Measurements from ENCODE around the gene SMPDL3B. TPM values are rescaled to one million over a fixed set of nuclear protein-coding genes. Genes with fewer than 3 reads are reported as not detected.
"Not testable (repeated sequence)": the region's sequence is repeated elsewhere in the genome, so short reads cannot be mapped to it uniquely, and the experiment has no call there.

Gene SMPDL3B
- total and polyA plus RNA-seq, 8 donors, result 0.89 to 73.6 (median 8.0) TPM; not detected in 1

GRCh38 chr1:27993241-27993640 is 58.4 kb downstream of the SMPDL3B start:
- no peak for DNase-seq
- Histone ChIP-seq H3K4me3 (no peak overlapping the region), H3K36me3 (peaks cover 38 to 100% (median 100%) of the 10 kb centered on the region in 4 donors)

DNA sequence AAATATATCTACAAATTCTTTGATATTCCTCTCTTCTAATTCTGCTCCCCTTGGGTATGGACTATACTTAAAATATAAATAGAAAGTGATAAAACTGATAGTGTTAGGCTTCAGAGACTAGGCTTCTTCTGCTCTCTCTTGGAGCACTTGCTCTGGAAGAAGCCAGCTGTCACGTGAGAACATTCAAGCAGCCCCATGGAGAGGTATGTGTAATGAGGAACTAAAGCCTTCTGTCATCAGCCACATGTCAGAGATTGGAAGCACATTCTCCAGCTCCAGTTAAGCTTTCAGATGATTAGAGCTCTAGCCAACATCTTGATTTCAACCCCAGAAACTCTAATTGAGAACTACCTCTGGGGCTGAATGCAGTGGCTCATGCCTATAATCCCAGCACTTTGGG is 59.3 kb downstream of the SMPDL3B start:
- H3K27me3 ChIP-seq, result no peaks in the 10 kb centered on the region
- 63 to 84% (median 68%) methylated on average over 1 of the region's 1 CpG for WGBS, 5 donors
- H3K4me3 ChIP-seq, result no peak overlapping the region
- H3K4me1 ChIP-seq, result peaks cover 0 to 10% (median 0%) of the 10 kb centered on the region in 4 donors
- intact Hi-C loops (cut with DNase I; ENCODE audit: low total_unique reads), result no loop called here
- TF ChIP-seq POLR2AphosphoS5 (IDR thresholded peaks at IDR 0.05) (no peak), EP300 (IDR thresholded peaks at IDR 0.05) (no peak), POLR2A (IDR thresholded peaks at IDR 0.05) (no peak)
- peak overlapping the region in 1 of 5 donors; percentile 50 for H3K27ac ChIP-seq
- no peaks in the 10 kb centered on the region for H3K9me3 ChIP-seq
- H3K36me3 ChIP-seq, result peaks cover 39 to 100% (median 100%) of the 10 kb centered on the region in 4 donors
- no peak for DNase-seq

More at GRCh38 chr1:27993241-27993640, 58.4 kb downstream of the SMPDL3B start:
- H3K27ac ChIP-seq, result peak overlapping the region in 1 of 5 donors; percentile 50
- TF ChIP-seq EP300 (IDR thresholded peaks at IDR 0.05) (no peak), POLR2A (IDR thresholded peaks at IDR 0.05) (no peak), POLR2AphosphoS5 (IDR thresholded peaks at IDR 0.05) (no peak), CTCF (IDR thresholded peaks at IDR 0.05) (no peak)
- WGBS, 5 donors, result 57 to 80% (median 71%) methylated on average over 3 of the region's 3 CpGs
- intact Hi-C loops (cut with DNase I; ENCODE audit: low total_unique reads), result no loop called here
- H3K4me1 ChIP-seq, result peaks cover 0 to 10% (median 0%) of the 10 kb centered on the region in 4 donors
- H3K27me3 ChIP-seq, result no peaks in the 10 kb centered on the region
- H3K9me3 ChIP-seq, result no peaks in the 10 kb centered on the region

DNA sequence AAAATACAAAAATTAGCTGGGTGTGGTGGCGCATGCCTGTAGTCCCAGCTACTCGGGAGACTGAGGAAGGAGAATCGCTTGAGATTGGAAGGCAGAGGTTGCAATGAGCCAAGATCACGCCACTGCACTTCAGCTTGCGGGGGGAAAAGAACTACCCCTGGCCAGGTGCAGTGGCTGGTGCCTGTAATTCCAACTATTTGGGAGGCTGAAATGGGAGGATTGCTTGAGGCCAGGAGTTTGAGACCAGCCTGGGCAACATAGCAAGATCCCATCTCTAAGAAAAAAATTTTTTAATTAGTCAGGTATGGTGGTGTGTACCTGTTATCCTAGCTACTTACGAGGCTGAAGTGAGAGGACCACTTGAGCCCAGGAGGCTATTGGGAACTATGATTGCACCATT is 59.7 kb downstream of the SMPDL3B start:
- 90 to 97% (median 96%) methylated on average over 6 of the region's 6 CpGs for WGBS, 5 donors
- H3K27me3 ChIP-seq; H3K9me3 ChIP-seq; DNase-seq; intact Hi-C loops (cut with DNase I; ENCODE audit: low total_unique reads); H3K4me3 ChIP-seq; H3K27ac ChIP-seq: not testable (repeated sequence)
- peaks cover 0 to 10% (median 0%) of the 10 kb centered on the region in 4 donors for H3K4me1 ChIP-seq
- H3K36me3 ChIP-seq, result peaks cover 39 to 100% (median 100%) of the 10 kb centered on the region in 4 donors

DNA sequence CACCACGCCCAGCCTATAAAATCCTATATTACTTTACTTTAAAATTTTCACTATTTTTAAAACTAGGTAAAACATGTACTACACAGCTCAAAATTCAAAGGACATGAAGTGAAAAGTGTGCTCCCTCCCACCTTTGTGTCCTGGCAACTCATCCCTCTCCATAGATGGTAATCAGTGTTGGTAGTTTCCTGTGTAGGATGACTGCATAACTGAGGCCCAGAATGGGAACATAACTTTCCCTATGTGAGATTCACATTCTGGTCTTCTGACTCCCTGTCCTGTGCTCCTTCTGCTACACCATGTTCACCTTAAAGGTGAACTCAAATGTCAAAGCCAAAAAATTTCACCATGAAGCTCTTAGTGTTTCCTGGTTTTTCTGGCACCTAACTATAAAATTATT is 64.3 kb downstream of the SMPDL3B start:
- Histone ChIP-seq H3K4me3 (no peak overlapping the region), H3K9me3 (no peaks in the 10 kb centered on the region), H3K27me3 (no peaks in the 10 kb centered on the region), H3K36me3 (peaks cover 50 to 99% (median 99%) of the 10 kb centered on the region in 4 donors), H3K4me1 (no peaks in the 10 kb centered on the region), H3K27ac (no peak overlapping the region)
- no peak for DNase-seq
- 89 to 98% (median 97%) methylated on average over 1 of the region's 1 CpG for WGBS, 5 donors
- intact Hi-C loops (cut with DNase I; ENCODE audit: low total_unique reads), result no loop called here
- TF ChIP-seq POLR2A (IDR thresholded peaks at IDR 0.05) (no peak), POLR2AphosphoS5 (IDR thresholded peaks at IDR 0.05) (no peak), EP300 (IDR thresholded peaks at IDR 0.05) (no peak), CTCF (IDR thresholded peaks at IDR 0.05) (no peak)

DNA sequence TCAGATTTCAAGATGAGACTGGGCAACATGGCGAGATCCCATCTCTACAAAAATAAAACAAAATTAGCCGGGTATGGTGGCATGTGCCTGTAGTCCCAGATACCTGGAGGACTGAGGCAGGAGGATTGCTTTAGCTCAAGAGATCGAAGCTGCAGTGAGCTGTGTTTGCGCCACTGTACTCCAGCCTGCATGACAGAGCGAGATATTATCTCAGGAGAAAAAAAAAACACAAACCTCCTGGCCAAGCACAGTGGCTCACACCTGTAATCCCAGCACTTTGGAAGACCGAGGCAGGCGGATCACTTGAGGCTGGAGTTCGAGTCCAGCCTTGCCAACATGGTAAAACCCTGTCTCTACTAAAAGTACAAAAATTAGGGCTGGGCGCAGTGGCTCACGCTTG is 67.8 kb downstream of the SMPDL3B start:
- Histone ChIP-seq H3K27ac (no peak overlapping the region), H3K27me3 (no peaks in the 10 kb centered on the region), H3K4me1 (no peaks in the 10 kb centered on the region), H3K9me3 (no peaks in the 10 kb centered on the region), H3K4me3 (no peak overlapping the region), H3K36me3 (peaks cover 40 to 98% (median 96%) of the 10 kb centered on the region in 4 donors)
- WGBS, 5 donors, result 98 to 99% (median 98%) methylated on average over 10 of the region's 10 CpGs
- TF ChIP-seq POLR2A (IDR thresholded peaks at IDR 0.05) (no peak), CTCF (IDR thresholded peaks at IDR 0.05) (no peak), POLR2AphosphoS5 (IDR thresholded peaks at IDR 0.05) (no peak), EP300 (IDR thresholded peaks at IDR 0.05) (no peak)
- intact Hi-C loops (cut with DNase I; ENCODE audit: low total_unique reads), result no loop called here
- DNase-seq, result no peak

GRCh38 chr1:28003117-28003516 is 68.3 kb downstream of the SMPDL3B start:
- peaks cover 34 to 92% (median 91%) of the 10 kb centered on the region in 4 donors for H3K36me3 ChIP-seq
- H3K9me3 ChIP-seq; intact Hi-C loops (cut with DNase I; ENCODE audit: low total_unique reads); H3K4me3 ChIP-seq; H3K27ac ChIP-seq; H3K27me3 ChIP-seq; H3K4me1 ChIP-seq; DNase-seq: not testable (repeated sequence)
- WGBS, 5 donors, result 94 to 98% (median 96%) methylated on average over 7 to 8 of the region's 8 CpGs

All from stomach (tissue), 9 donors.